Activated naive CD8-positive, alpha-beta T cell treated with anti-CD3 and anti-CD28 coated beads for 36 hours (primary cell): Measurements from ENCODE around the gene FOXO1. TPM values are rescaled to one million over a fixed set of nuclear protein-coding genes. Genes with fewer than 3 reads are reported as not detected.

Source experiments
- DNase-seq: peaks from one replicate; pipeline ENCODE4 v3.0.0; 2021
- H3K27ac Mint-ChIP-seq: one replicate; pipeline ENCODE4 v1.8.0; 2022; ENCODE audit warnings: mild to moderate bottlenecking, moderate library complexity, mixed read lengths
- H3K27me3 Mint-ChIP-seq: one replicate; pipeline ENCODE4 v1.8.0; 2022; ENCODE audit warnings: mild to moderate bottlenecking, mixed read lengths
- H3K36me3 Mint-ChIP-seq: one replicate; pipeline ENCODE4 v1.8.0; 2021; ENCODE audit warnings: mild to moderate bottlenecking, mixed read lengths
- H3K4me1 Mint-ChIP-seq: one replicate; pipeline ENCODE4 v1.8.0; 2021; ENCODE audit warnings: mixed read lengths
- H3K4me3 Mint-ChIP-seq: one replicate; pipeline ENCODE4 v1.8.0; 2022; ENCODE audit warnings: mild to moderate bottlenecking, moderate library complexity, mixed read lengths
- H3K9me3 Mint-ChIP-seq: one replicate; pipeline ENCODE4 v1.8.0; 2022; ENCODE audit warnings: mixed read lengths
- total RNA-seq, 2 experiments: library from RNA; stranded (reverse); gene quantifications; one replicate each; pipeline ENCODE4 v1.2.3, GENCODE V29; 2021

FOXO1 gene
- total RNA-seq, 2 experiments from 2014 or later: 38.4 to 38.7 TPM

- H3K4me1 Mint-ChIP-seq: peaks cover 82% of the 10 kb centered on the region
- H3K27me3 Mint-ChIP-seq: no peaks in the 10 kb centered on the region
- H3K27ac Mint-ChIP-seq: peak overlapping the region; percentile 12
- H3K9me3 Mint-ChIP-seq: peaks cover 2% of the 10 kb centered on the region
- H3K36me3 Mint-ChIP-seq: peaks cover 60% of the 10 kb centered on the region
- no peak for DNase-seq
- no peak overlapping the region for H3K4me3 Mint-ChIP-seq
Measured at GRCh38 chr13:40632915-40633314, 33.5 kb downstream of the FOXO1 start.

- H3K36me3 Mint-ChIP-seq: peaks cover 55% of the 10 kb centered on the region
- peak overlapping the region; percentile 61 for H3K27ac Mint-ChIP-seq
- H3K4me1 Mint-ChIP-seq: peaks cover 83% of the 10 kb centered on the region
- no peaks in the 10 kb centered on the region for H3K27me3 Mint-ChIP-seq
- H3K4me3 Mint-ChIP-seq: peak overlapping the region; percentile 20
- DNase-seq: no peak
- no peaks in the 10 kb centered on the region for H3K9me3 Mint-ChIP-seq
Measured at GRCh38 chr13:40631605-40632004, 34.8 kb downstream of the FOXO1 start.

- Mint-ChIP-seq H3K27ac (peak overlapping the region; percentile 64), H3K4me1 (peaks cover 84% of the 10 kb centered on the region), H3K27me3 (no peaks in the 10 kb centered on the region), H3K4me3 (no peak overlapping the region), H3K36me3 (peaks cover 52% of the 10 kb centered on the region), H3K9me3 (no peaks in the 10 kb centered on the region)
- DNase-seq: no peak
Measured at GRCh38 chr13:40629678-40630384, 36.6 kb downstream of the FOXO1 start.

GRCh38 chr13:40626977-40627376 is 39.5 kb downstream of the FOXO1 start:
- H3K27me3 Mint-ChIP-seq: no peaks in the 10 kb centered on the region
- H3K36me3 Mint-ChIP-seq: peaks cover 46% of the 10 kb centered on the region
- H3K4me3 Mint-ChIP-seq: no peak overlapping the region
- no peak for DNase-seq
- peak overlapping the region; percentile 0 for H3K27ac Mint-ChIP-seq
- peaks cover 87% of the 10 kb centered on the region for H3K4me1 Mint-ChIP-seq
- H3K9me3 Mint-ChIP-seq: no peaks in the 10 kb centered on the region

GRCh38 chr13:40626561-40626960 is 39.9 kb downstream of the FOXO1 start:
- Mint-ChIP-seq H3K36me3 (peaks cover 43% of the 10 kb centered on the region), H3K9me3 (no peaks in the 10 kb centered on the region), H3K27ac (peak overlapping the region; percentile 0), H3K27me3 (no peaks in the 10 kb centered on the region), H3K4me3 (no peak overlapping the region), H3K4me1 (peaks cover 83% of the 10 kb centered on the region)
- DNase-seq: no peak

- Mint-ChIP-seq H3K27ac (peak overlapping the region; percentile 55), H3K9me3 (no peaks in the 10 kb centered on the region), H3K4me3 (no peak overlapping the region), H3K4me1 (peaks cover 78% of the 10 kb centered on the region), H3K36me3 (peaks cover 43% of the 10 kb centered on the region), H3K27me3 (no peaks in the 10 kb centered on the region)
- DNase-seq: no peak
Measured at GRCh38 chr13:40624986-40625385, 41.5 kb downstream of the FOXO1 start.

GRCh38 chr13:40624383-40624782 is 42.1 kb downstream of the FOXO1 start:
- DNase-seq: peak; percentile 46
- Mint-ChIP-seq H3K36me3 (peaks cover 44% of the 10 kb centered on the region), H3K4me3 (no peak overlapping the region), H3K27ac (peak overlapping the region; percentile 56), H3K9me3 (peaks cover 3% of the 10 kb centered on the region), H3K27me3 (no peaks in the 10 kb centered on the region), H3K4me1 (peaks cover 78% of the 10 kb centered on the region)

- H3K27me3 Mint-ChIP-seq: no peaks in the 10 kb centered on the region
- H3K4me3 Mint-ChIP-seq: no peak overlapping the region
- no peak for DNase-seq
- H3K36me3 Mint-ChIP-seq: peaks cover 46% of the 10 kb centered on the region
- H3K4me1 Mint-ChIP-seq: peaks cover 81% of the 10 kb centered on the region
- peaks cover 5% of the 10 kb centered on the region for H3K9me3 Mint-ChIP-seq
- peak overlapping the region; percentile 40 for H3K27ac Mint-ChIP-seq
Measured at GRCh38 chr13:40622761-40623160, 43.7 kb downstream of the FOXO1 start.

GRCh38 chr13:40622246-40622645 is 44.2 kb downstream of the FOXO1 start:
- Mint-ChIP-seq H3K36me3 (peaks cover 50% of the 10 kb centered on the region), H3K27ac (peak overlapping the region; percentile 40), H3K4me1 (peaks cover 84% of the 10 kb centered on the region), H3K27me3 (no peaks in the 10 kb centered on the region), H3K9me3 (peaks cover 5% of the 10 kb centered on the region), H3K4me3 (no peak overlapping the region)
- DNase-seq: no peak

- peaks cover 59% of the 10 kb centered on the region for H3K36me3 Mint-ChIP-seq
- H3K27me3 Mint-ChIP-seq: no peaks in the 10 kb centered on the region
- H3K27ac Mint-ChIP-seq: peak overlapping the region; percentile 83
- H3K4me1 Mint-ChIP-seq: peaks cover 84% of the 10 kb centered on the region
- H3K4me3 Mint-ChIP-seq: peak overlapping the region; percentile 19
- H3K9me3 Mint-ChIP-seq: peaks cover 5% of the 10 kb centered on the region
- no peak for DNase-seq
Measured at GRCh38 chr13:40619479-40619814, 47.0 kb downstream of the FOXO1 start.

GRCh38 chr13:40618581-40619478 is 47.6 kb downstream of the FOXO1 start:
- Mint-ChIP-seq H3K9me3 (peaks cover 5% of the 10 kb centered on the region), H3K4me1 (peaks cover 85% of the 10 kb centered on the region), H3K36me3 (peaks cover 62% of the 10 kb centered on the region), H3K27me3 (no peaks in the 10 kb centered on the region), H3K4me3 (peak overlapping the region; percentile 19), H3K27ac (peak overlapping the region; percentile 83)
- DNase-seq: no peak

- no peak for DNase-seq
- Mint-ChIP-seq H3K27ac (peak overlapping the region; percentile 83), H3K4me3 (no peak overlapping the region), H3K36me3 (peaks cover 62% of the 10 kb centered on the region), H3K27me3 (no peaks in the 10 kb centered on the region), H3K9me3 (peaks cover 5% of the 10 kb centered on the region), H3K4me1 (peaks cover 88% of the 10 kb centered on the region)
Measured at GRCh38 chr13:40617801-40618356, 48.6 kb downstream of the FOXO1 start.

- H3K4me3 Mint-ChIP-seq: peak overlapping the region; percentile 26
Measured at GRCh38 chr13:40615619-40616018, 50.8 kb downstream of the FOXO1 start.

GRCh38 chr13:40613914-40614313 is 52.5 kb downstream of the FOXO1 start:
- DNase-seq: no peak
- peak overlapping the region; percentile 79 for H3K4me3 Mint-ChIP-seq
- no peaks in the 10 kb centered on the region for H3K9me3 Mint-ChIP-seq
- H3K27me3 Mint-ChIP-seq: no peaks in the 10 kb centered on the region
- peaks cover 52% of the 10 kb centered on the region for H3K36me3 Mint-ChIP-seq
- peak overlapping the region; percentile 96 for H3K27ac Mint-ChIP-seq
- H3K4me1 Mint-ChIP-seq: peaks cover 85% of the 10 kb centered on the region

More at GRCh38 chr13:40615619-40616018, 50.8 kb downstream of the FOXO1 start:
- Mint-ChIP-seq H3K27me3 (no peaks in the 10 kb centered on the region), H3K9me3 (peaks cover 5% of the 10 kb centered on the region), H3K27ac (peak overlapping the region; percentile 43), H3K4me1 (peaks cover 95% of the 10 kb centered on the region), H3K36me3 (peaks cover 66% of the 10 kb centered on the region)
- no peak for DNase-seq

GRCh38 chr13:40613192-40613818 is 53.1 kb downstream of the FOXO1 start:
- H3K4me1 Mint-ChIP-seq: peaks cover 85% of the 10 kb centered on the region
- H3K36me3 Mint-ChIP-seq: peaks cover 52% of the 10 kb centered on the region
- H3K27ac Mint-ChIP-seq: peak overlapping the region; percentile 96
- H3K4me3 Mint-ChIP-seq: peak overlapping the region; percentile 79
- no peaks in the 10 kb centered on the region for H3K27me3 Mint-ChIP-seq
- DNase-seq: peak; percentile 54
- no peaks in the 10 kb centered on the region for H3K9me3 Mint-ChIP-seq
